ENCODE data around the gene CDR2.

The CDR2 gene

GRCh38 chr16:22308824-22309520 is 65.4 kb downstream of the CDR2 start:
- no peak for DNase-seq (ENCODE audit: low read depth in 1 of 2, low spot score in 1 of 2)
- Histone ChIP-seq H3K4me3 (replicated peaks; ENCODE audit: insufficient read depth, low read length) (no peak overlapping the region), H3K27ac (replicated peaks) (no peak overlapping the region), H3K27me3 (ENCODE audit: insufficient read depth, poor library complexity, severe bottlenecking) (no peaks in the 10 kb centered on the region)
- TF ChIP-seq GABPA (IDR thresholded peaks at IDR 0.05; ENCODE audit: low read depth) (no peak), SPI1 (IDR thresholded peaks at IDR 0.05; ENCODE audit: borderline replicate concordance, low read depth) (no peak), POLR2AphosphoS5 (IDR thresholded peaks at IDR 0.05; ENCODE audit: low read depth) (no peak)
- TF ChIP-seq, protein P1, sequence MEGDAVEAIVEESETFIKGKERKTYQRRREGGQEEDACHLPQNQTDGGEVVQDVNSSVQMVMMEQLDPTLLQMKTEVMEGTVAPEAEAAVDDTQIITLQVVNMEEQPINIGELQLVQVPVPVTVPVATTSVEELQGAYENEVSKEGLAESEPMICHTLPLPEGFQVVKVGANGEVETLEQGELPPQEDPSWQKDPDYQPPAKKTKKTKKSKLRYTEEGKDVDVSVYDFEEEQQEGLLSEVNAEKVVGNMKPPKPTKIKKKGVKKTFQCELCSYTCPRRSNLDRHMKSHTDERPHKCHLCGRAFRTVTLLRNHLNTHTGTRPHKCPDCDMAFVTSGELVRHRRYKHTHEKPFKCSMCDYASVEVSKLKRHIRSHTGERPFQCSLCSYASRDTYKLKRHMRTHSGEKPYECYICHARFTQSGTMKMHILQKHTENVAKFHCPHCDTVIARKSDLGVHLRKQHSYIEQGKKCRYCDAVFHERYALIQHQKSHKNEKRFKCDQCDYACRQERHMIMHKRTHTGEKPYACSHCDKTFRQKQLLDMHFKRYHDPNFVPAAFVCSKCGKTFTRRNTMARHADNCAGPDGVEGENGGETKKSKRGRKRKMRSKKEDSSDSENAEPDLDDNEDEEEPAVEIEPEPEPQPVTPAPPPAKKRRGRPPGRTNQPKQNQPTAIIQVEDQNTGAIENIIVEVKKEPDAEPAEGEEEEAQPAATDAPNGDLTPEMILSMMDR (IDR thresholded peaks at IDR 0.05; ENCODE audit: insufficient read depth, low read length), result no peak
- TF ChIP-seq, protein P2, sequence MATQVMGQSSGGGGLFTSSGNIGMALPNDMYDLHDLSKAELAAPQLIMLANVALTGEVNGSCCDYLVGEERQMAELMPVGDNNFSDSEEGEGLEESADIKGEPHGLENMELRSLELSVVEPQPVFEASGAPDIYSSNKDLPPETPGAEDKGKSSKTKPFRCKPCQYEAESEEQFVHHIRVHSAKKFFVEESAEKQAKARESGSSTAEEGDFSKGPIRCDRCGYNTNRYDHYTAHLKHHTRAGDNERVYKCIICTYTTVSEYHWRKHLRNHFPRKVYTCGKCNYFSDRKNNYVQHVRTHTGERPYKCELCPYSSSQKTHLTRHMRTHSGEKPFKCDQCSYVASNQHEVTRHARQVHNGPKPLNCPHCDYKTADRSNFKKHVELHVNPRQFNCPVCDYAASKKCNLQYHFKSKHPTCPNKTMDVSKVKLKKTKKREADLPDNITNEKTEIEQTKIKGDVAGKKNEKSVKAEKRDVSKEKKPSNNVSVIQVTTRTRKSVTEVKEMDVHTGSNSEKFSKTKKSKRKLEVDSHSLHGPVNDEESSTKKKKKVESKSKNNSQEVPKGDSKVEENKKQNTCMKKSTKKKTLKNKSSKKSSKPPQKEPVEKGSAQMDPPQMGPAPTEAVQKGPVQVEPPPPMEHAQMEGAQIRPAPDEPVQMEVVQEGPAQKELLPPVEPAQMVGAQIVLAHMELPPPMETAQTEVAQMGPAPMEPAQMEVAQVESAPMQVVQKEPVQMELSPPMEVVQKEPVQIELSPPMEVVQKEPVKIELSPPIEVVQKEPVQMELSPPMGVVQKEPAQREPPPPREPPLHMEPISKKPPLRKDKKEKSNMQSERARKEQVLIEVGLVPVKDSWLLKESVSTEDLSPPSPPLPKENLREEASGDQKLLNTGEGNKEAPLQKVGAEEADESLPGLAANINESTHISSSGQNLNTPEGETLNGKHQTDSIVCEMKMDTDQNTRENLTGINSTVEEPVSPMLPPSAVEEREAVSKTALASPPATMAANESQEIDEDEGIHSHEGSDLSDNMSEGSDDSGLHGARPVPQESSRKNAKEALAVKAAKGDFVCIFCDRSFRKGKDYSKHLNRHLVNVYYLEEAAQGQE (IDR thresholded peaks at IDR 0.05; ENCODE audit: insufficient replicate concordance, low read depth), result no peak

DNA sequence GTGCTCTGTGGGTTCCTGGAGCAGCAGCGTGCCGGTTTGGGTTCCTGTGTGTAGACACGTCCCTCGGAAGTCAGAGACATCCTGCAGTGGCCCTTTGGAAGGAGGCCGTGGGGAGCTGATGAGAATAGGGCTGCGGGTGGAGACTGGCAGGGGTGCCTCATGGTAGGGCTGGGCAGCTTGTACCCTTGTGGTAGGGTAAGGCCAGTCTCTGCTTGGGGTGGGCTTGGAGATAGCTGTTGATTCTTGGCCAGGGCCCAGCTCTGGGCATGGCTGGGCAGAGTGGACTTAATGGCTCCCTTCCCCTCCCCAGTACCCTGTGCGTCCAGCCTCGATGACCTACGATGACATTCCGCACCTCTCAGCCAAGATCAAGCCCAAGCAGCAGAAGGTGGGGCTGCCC is 66.6 kb downstream of the CDR2 start:
- H3K27ac ChIP-seq (replicated peaks), result no peak overlapping the region
- TF ChIP-seq, protein P1 (IDR thresholded peaks at IDR 0.05; ENCODE audit: insufficient read depth, low read length), result no peak
- TF ChIP-seq, protein P2 (IDR thresholded peaks at IDR 0.05; ENCODE audit: insufficient replicate concordance, low read depth), result no peak
- TF ChIP-seq POLR2AphosphoS5 (IDR thresholded peaks at IDR 0.05; ENCODE audit: low read depth) (no peak), SPI1 (IDR thresholded peaks at IDR 0.05; ENCODE audit: borderline replicate concordance, low read depth) (no peak), GABPA (IDR thresholded peaks at IDR 0.05; ENCODE audit: low read depth) (no peak)
- no peaks in the 10 kb centered on the region for H3K27me3 ChIP-seq (ENCODE audit: insufficient read depth, poor library complexity, severe bottlenecking)
- DNase-seq (ENCODE audit: low read depth in 1 of 2, low spot score in 1 of 2), result no peak
- no peak overlapping the region for H3K4me3 ChIP-seq (replicated peaks; ENCODE audit: insufficient read depth, low read length)

GRCh38 chr16:22306788-22307187 is 67.6 kb downstream of the CDR2 start:
- H3K27ac ChIP-seq (replicated peaks), result no peak overlapping the region
- H3K4me3 ChIP-seq (replicated peaks; ENCODE audit: insufficient read depth, low read length), result no peak overlapping the region
- TF ChIP-seq POLR2AphosphoS5 (IDR thresholded peaks at IDR 0.05; ENCODE audit: low read depth) (no peak), SPI1 (IDR thresholded peaks at IDR 0.05; ENCODE audit: borderline replicate concordance, low read depth) (no peak), GABPA (IDR thresholded peaks at IDR 0.05; ENCODE audit: low read depth) (no peak)
- TF ChIP-seq, protein P1 (IDR thresholded peaks at IDR 0.05; ENCODE audit: insufficient read depth, low read length), result no peak
- TF ChIP-seq, protein P2 (IDR thresholded peaks at IDR 0.05; ENCODE audit: insufficient replicate concordance, low read depth), result no peak
- no peaks in the 10 kb centered on the region for H3K27me3 ChIP-seq (ENCODE audit: insufficient read depth, poor library complexity, severe bottlenecking)
- no peak for DNase-seq (ENCODE audit: low read depth in 1 of 2, low spot score in 1 of 2)
